Measurements from ENCODE around the gene KANSL1.
"Not testable (repeated sequence)": the region's sequence is repeated elsewhere in the genome, so short reads cannot be mapped to it uniquely, and the experiment has no call there.

KANSL1 gene

DNA sequence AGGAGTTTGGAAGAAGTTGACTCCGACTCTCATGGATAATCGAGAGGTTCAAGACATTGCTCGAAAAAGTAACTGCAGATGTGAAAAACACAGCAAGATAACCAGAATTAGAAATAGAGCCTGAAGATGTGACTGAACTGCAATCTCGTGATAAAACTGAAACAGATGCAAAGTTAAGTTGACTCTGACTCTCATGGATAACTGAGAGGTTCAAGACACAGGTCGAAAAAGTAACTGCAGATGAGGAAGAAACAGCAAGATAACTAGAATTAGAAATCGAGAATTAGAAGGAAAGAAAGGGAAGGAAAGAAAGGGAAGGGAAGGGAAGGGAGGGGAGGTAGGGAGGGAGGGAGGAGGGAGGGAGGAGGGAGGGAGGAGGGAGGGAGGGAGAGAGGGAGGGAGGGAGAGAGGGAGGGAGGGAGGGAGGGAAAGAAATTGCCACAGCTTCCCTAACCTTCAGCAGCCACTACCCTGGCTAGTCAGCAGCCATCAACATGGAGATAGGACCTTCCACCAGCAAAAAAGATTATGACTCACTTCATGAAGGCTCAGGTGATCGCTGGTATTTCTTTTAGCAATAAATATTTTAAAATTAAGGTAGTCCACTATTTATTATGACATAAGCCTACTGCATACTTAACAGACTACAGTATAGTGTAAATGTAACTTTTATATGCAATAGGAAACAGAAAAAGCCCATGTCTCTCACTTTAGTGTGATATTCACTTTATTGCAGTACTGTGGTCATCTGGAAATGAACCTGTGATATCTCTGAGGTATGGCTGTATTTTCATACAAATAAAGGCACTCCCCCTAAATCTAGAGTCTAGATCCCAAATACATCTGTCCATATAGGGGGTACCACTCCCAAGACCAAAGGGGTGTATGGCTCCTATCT lies 68.3 kb downstream of the KANSL1 start:
- H3K4me3 ChIP-seq (ENCODE audit: low read length): no peak overlapping the region
- no peak for TF ChIP-seq ZNF274 (IDR thresholded peaks at IDR 0.05; ENCODE audit: low read depth, low read length)

DNA sequence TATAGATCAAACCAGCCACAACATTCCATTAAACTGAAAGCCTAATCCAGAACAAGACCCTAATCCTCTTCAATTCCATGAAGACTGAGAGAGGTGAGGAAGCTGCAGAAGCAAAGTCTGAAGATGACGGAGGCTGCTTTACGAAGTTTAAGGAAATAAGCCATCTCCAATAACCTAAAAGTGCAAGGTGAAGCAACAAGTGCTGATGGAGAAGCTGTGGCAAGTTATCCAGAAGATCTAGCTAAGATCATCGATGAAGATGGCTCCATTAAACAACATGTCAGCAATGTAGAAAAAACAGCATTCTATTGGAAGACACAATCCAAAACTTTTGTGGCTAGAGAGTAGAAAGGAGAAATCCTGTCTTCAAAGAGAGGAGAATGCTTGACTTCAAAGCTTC lies 69.6 kb downstream of the KANSL1 start:
- no peak for TF ChIP-seq ZNF274 (IDR thresholded peaks at IDR 0.05; ENCODE audit: low read depth, low read length)
- no peak overlapping the region for H3K4me3 ChIP-seq (ENCODE audit: low read length)

DNA sequence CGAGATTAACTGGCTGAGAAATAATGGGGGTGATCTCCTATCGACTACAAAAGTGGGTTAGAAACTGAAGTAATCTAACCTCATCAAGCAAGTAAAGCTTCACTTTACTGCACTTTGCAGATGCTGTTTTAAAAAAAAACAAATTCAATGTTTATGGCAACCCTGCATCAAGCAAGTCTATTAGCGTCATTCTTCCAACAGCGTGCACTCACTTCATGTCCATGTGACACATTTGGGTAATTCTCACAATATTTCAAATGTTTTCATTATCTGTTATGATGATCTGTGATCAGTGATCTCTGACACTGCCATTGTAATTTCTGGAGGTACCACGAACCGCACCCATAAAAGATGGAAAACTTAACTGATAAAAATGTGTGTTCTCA lies 70.8 kb downstream of the KANSL1 start:
- TF ChIP-seq ZNF274 (IDR thresholded peaks at IDR 0.05; ENCODE audit: low read depth, low read length): no peak
- no peak overlapping the region for H3K4me3 ChIP-seq (ENCODE audit: low read length)

DNA sequence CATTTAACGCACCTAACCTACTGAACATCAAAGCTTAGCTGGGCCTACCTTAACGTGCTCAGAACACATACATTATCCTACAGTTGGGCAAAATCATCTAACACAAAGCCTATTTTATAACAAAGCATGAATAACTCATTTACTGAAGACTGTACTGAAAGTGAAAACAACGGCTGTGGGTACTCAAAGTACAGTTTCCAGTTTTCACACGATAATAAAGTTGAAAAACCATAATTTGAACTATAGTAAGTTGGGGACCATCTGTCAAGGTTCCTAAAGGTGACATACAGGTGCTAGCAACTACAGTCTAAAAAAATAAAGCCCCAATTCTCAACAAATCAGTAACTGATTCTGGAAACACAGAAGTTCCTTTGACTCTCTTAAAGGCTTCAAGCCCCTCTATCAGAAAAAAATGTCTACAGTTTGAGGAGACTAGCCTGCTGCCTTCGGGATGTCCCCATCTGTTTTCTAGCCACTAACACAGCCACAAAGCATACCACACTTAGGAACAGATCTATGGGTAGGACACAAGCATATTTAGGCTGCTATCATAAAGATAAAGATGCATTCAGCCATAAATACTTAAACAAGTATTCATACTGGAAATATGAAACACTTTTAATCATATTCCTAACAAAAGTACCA lies 71.3 kb downstream of the KANSL1 start:
- no peak for TF ChIP-seq ZNF274 (IDR thresholded peaks at IDR 0.05; ENCODE audit: low read depth, low read length)
- peak overlapping the region; percentile 14; the same call in 1 of the 2 replicates for H3K4me3 ChIP-seq (ENCODE audit: low read length)

DNA sequence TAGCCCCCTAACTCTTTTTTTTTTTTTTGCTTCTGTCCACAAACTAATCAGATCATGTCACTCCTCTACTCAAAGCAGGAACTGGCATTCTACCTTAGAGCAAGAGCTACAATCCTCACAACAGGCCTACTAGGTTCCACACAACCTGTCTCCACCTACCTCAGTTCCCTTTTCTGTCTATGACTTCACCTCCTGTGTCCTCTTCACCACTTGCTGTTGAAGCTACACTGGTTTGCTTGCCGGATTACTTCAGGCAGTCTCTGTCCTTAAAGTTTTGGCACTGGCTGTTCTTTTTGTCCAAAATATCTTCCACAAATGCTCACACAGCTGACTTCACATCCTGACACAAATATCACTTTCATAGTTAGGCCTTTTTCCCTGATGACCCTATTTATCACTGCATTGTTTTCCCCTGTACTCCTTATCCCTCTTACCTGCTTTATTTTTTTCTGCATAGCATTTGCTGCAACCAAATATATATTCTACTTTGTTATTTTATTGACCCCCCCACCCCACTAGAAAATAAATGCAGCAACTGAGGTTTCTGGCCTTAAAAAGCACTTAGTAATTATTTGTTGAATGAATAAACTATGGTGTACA lies 72.0 kb downstream of the KANSL1 start:
- peak overlapping the region; percentile 47; the same call in 1 of the 2 replicates for H3K4me3 ChIP-seq (ENCODE audit: low read length)
- no peak for TF ChIP-seq ZNF274 (IDR thresholded peaks at IDR 0.05; ENCODE audit: low read depth, low read length)

DNA sequence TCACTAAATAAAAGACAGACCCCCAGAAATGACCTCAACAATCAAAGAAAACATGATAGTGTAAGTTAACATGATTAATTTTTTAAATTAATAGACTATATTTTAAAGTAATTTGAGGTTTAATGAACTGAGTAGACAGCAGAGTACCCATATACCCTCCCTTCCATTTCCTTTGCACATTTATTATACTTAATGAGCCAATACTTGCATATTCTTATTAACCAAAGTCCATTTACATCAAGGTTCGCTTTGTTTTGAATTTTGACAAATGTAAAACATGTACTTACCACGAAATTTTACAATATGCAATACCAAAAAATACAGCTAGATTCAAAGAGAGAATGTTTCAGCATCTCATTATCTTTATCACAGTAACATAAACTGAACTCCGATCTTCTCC lies 72.7 kb downstream of the KANSL1 start:
- TF ChIP-seq ZNF274 (IDR thresholded peaks at IDR 0.05; ENCODE audit: low read depth, low read length): no peak
- peak overlapping the region; percentile 47; the same call in 1 of the 2 replicates for H3K4me3 ChIP-seq (ENCODE audit: low read length)

DNA sequence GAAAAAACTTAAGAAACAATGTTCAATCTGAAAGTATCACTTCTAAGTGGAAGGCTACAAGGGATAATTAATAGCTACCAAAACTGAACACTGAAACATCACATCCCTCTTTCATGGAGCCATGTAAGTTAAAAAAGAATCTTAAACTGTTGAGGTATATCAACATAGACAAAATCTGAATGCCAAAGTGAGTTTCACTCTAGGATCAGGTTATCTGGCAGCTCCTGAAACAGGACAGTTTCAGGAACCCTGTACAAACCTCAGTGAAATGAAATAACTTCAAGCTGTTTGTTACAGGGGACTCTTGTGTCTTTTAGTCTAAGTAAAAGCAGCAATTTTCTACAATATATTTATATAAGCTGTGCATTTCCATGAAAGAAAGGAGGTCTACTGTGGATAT lies 73.2 kb downstream of the KANSL1 start:
- no peak overlapping the region for H3K4me3 ChIP-seq (ENCODE audit: low read length)
- TF ChIP-seq ZNF274 (IDR thresholded peaks at IDR 0.05; ENCODE audit: low read depth, low read length): no peak

DNA sequence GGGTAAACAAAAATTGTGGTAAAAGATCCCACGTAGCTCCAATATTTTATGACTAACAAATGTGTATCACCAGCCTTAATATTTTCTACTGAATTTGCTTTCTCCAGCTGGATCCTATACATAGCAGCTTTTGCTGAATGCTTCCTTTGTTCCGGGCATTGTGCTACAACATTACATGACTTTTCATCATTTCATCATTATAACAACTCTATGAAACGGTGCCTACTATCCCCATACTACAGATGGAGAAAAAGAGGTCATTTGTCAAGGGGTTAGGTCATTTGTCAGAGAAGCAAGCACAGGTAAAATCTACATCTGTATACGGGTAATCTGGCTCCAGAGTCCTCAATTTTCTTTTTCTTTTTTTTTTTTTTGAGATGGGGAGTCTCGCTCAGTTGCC lies 74.3 kb downstream of the KANSL1 start:
- no peak overlapping the region for H3K4me3 ChIP-seq (ENCODE audit: low read length)
- TF ChIP-seq ZNF274 (IDR thresholded peaks at IDR 0.05; ENCODE audit: low read depth, low read length): no peak

DNA sequence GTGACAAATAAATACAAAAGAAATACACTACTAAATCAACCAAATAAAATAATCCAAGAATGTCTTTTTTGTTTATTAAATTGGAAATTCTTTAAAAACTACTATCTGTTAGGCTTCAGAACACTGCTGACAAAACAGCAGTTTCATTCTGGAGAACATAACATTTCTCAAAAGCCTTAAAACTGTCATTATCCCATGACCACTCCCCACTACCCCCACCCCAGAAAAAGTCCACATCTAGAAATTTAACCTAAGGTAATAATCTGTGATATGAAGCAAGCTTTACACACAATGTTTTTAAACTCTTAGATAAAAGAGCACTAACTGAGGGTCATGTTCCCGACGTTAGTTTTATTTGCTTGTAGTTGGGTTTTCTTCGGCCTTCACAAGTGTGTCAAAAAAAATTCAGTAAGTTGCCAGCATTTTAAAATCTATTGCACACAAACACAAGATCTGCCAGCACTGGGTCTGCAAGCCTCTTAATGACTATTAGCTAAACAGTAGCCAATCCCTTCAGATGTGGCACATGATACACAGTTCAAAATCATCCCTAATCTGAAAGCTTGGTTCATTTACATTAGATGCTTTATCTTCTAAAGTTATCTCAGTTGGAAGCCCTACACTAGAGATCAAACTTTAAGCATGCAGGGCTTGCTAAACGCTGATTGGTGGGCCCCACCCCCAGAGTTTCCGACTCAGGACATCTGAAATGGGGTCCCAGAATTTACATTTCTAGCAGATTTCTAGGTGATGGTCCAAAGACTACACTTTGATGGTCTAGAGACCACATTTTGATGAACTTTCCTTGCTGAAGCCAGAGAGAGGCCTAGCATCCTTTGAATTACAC lies 75.2 kb downstream of the KANSL1 start:
- no peak overlapping the region for H3K4me3 ChIP-seq (ENCODE audit: low read length)
- no peak for TF ChIP-seq ZNF274 (IDR thresholded peaks at IDR 0.05; ENCODE audit: low read depth, low read length)

DNA sequence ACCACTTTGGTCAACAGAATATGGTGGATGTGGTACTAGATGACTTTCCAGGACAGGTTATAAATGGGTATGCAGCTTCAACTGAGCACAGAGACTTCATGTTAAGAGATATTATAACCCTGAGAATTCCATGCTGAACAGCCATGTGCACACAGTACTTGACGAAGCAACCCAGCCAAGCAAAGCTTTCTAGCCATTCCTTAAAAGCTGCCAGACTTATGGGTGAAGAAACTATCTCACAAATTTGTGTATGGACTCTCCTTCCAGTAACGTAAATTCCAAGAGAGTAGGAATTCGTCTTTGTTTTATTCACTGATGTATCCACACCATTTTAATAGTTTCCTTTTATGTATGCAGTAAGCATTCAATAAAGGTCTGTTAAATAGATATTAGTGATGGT lies 76.1 kb downstream of the KANSL1 start:
- no peak for TF ChIP-seq ZNF274 (IDR thresholded peaks at IDR 0.05; ENCODE audit: low read depth, low read length)

DNA sequence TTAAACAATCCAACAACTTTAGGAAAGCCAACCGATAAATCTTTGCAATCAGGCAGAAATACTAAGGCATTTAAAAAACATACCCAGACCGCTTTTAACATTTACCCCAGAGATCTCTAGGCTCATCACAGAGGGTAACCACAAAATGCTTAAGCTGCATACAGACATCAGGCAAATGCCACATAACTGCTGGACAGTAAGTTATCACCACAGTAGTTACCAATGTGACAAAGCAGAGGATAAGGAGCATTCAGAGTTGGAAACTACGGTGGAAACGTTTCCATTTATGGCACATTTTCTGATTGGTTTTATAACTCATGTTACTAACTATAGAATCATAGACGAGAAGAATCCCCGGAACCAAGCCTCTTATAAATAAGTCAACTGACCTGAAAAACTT lies 77.5 kb downstream of the KANSL1 start:
- no peak for TF ChIP-seq ZNF274 (IDR thresholded peaks at IDR 0.05; ENCODE audit: low read depth, low read length)
- H3K4me3 ChIP-seq (ENCODE audit: low read length): no peak overlapping the region

More for the DNA sequence above, 76.1 kb downstream of the KANSL1 start:
- no peak overlapping the region for H3K4me3 ChIP-seq (ENCODE audit: low read length)

DNA sequence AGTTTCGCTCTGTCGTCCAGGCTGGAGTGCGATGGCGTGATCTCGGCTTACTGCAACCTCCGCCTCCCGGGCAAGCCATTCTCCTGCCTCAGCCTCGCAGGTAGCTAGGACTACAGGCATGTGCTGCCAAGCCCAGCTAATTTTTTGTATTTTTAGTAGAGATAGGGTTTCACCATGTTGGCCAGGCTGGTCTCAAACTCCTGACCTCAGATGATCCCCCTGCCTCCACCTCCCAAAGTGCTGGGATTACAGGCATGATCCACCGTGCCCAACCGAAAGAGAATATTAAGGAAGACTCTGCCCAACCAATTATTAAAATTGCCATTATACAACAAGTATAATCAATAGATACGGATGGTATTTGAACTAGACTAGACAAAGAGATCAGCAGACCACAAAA lies 82.0 kb downstream of the KANSL1 start:
- not testable (repeated sequence) for H3K4me3 ChIP-seq (ENCODE audit: low read length)

DNA sequence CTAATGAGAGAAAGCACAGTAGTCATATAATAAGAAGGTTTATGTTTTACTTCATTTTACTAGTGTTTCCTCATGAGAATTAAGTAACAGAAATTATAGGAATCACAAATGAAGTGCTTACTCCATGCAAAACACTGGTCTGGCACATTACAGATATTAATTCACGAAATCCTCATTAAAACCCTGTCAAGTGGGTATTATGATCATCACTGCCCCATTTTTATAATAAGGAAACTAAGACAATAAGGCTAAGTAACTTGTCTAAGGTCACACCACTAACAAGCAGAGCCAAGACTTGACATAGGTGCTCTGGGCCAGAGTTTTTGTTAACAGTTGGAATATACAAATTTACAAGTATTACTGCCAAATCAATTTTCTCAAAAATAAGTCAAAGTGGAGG lies 83.0 kb downstream of the KANSL1 start:
- H3K4me3 ChIP-seq (ENCODE audit: low read length): no peak overlapping the region
- no peak for TF ChIP-seq ZNF274 (IDR thresholded peaks at IDR 0.05; ENCODE audit: low read depth, low read length)

DNA sequence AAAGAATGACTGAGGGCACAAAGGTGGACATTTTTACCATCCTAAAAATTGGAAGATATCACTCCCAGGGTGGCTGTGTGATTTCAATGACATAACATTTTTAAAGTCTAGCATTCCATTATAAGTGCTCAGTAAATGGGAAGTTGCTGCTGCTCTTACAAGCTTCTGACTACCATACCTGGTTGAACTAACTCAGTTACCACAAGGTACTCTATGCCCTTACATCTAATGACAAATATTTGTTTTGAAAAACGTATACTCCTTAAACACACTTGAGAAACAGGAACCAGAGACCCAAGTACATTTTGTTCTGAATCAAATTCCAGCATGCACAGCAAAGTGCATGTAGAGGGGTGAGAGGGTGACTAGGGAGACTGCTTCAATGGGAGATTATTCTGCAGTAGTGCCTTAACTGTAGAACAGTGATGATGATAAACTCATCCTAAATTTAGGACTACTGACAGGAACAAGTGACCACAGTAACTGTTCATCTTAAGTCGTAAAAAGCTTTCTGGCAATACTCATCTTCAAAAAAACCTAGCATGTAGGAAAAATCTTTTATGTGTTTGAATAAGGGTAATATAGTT lies 83.5 kb downstream of the KANSL1 start:
- TF ChIP-seq ZNF274 (IDR thresholded peaks at IDR 0.05; ENCODE audit: low read depth, low read length): no peak
- H3K4me3 ChIP-seq (ENCODE audit: low read length): no peak overlapping the region

Data from GM08714 (cell line).